Measurements from ENCODE around the gene PDE2A.
"Not testable (repeated sequence)": the region's sequence is repeated elsewhere in the genome, so short reads cannot be mapped to it uniquely, and the experiment has no call there.

Gene PDE2A

DNA sequence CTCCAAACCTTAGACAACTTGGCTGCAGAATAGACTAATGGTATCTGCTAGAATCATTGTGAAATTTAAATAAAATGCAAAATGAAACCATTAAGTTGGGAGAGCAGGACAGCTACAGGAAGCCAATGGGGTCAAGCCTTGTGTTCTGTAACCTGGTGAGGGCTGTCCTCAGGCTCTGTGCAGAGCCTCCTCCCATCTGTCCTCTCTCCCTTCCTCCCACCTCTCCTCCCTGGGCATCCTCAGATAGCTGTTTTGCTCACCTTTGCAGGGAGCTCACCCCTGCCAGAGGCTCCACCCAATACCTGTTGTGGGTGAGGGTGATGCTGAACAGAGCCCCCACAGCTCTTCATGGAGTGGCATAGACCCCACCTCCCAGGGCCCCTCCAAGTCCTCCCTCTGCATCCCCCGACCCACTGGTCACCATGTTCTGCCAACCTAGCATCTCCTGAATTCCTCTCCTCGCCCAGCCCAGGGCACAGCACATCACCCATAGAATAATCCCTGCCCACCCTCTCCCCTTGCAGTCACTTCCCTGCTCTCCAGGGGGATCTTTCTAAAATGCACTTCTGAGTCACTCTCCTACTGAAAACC lies 100.3 kb downstream of the PDE2A start:
- no peak for DNase-seq

DNA sequence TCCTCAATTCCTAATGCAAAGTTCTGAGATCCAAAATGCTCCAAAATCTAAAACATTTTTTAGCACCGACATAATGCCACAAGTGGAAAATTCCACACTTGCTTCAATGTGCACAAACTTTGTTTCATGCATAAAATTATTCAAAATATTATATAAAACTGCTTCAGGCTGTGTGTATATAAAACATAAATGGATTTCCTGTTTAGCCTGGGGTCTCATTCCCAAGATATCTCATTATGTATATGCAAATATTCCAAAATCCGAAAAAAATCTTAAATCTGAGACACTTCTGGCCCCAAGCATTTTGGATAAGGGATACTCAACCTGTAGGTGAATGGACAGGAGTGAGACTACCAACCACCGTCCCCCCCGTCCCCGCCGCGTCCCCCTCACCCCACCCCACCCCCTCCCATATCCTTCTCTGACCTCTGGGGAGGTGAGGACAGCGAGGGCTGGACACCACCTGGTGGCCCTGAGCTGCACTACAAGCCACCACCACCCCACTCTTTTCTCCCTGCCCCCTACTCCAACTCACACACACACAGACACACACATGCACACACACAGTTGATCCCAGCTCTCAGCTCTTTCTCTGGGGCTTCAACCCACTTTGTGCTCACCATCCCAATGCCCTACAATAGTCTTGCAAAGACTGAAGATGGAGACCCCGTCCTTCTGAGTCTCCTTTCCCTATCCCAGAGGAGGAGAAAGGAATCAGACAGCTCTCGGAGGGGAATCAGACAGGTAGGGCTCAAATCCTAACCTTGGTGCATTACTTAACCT lies 101.0 kb downstream of the PDE2A start:
- no peak for DNase-seq

- not testable (repeated sequence) for DNase-seq
Measured at GRCh38 chr11:72572540-72572939, 101.7 kb downstream of the PDE2A start.

DNA sequence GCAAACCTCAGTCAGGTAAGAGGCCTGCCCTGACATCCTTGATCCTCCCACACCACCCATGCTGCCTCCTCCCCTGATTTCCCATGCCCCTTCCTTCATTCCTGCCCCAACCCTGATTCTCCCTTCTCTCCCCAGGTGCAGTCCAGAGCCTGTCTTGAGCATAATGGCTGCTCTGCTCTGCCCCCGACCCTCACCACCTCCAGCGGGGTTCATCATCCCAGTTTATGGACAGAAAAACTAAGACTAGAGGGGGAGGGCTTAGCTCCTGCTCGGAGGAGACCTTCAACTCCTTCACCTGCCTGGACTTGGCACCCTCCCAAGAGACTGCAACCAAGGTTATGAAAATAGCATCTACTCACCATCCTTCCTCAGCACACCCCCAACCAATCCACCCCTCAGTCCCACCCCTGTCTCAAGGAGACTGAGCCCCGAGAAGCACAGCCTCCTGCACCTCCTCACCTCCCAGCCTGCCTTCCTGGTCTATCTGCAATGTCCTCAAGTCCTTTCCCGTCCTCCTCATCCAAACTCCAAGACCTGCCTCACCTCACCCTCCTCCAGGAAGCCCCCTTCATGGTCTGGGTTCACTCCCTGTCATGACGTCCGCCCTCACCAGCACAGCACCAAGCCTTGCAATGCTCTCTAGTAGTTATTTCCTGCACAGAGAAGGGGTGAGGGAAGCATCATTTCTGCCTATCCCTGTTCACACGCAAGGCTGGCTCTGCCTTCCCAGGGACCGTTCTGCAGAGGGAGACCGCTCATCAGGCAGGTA lies 103.1 kb downstream of the PDE2A start:
- no peak for DNase-seq

DNA sequence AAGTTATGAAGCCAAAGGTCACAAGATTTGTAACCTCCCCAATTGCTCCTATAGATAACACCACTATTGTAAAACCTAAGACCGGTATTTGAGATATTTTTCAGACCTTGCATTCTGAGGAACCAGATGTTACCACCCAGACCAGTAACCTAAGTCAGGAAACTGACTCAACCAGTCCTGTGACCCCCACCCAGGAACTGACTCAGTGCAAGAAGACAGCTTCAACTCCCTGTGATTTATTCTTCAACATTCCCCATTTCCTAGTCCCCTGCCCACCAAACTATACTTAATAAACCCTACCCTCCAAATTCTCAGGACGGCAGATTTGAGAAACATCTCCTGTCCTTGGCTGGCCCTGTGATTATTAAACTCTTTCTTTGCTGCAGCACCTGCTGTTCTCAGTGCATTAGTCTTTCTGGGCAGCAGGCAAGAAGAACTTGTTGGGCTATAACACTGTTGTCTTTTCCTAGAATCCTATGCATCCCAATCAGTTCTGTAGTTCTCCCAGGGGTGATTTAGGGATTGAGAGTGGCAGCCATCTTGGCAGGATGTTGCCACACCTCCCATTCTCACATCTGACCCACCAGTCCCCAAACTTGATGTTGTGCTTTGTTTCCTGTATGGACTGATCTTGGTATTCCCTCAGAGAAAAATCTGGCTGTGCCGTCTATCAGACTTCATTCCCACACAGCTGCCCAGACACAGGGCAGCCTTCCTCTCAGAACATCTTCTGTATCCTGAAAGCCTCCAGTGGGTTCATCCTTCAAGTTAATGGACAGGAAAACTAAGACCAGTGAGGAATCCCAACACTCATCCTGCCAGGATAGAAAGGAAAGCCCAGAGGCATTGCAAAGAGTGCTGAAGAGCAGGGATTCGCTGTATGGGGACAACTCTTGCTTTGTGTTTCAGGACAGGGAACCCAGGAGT lies 104.0 kb downstream of the PDE2A start:
- no peak for DNase-seq

DNA sequence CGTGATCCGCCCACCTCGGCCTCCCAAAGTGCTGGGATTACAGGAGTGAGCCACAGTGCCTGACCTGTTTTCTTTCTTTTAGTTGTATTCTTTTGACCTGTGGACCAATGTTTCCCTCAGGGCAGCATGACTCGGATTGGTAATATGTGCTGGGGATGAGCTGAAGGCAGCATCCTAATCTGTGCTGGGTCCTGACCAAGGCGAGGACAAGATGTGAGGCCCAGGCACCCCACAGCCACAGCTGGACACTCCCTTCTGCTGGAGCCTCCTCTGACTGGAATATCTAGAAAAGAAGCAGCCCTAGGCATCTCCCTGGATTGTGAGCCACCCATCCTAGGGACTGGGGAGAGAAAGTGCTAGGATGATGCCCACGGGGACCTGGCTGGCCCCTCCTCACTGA lies 105.4 kb downstream of the PDE2A start:
- no peak for DNase-seq

GRCh38 chr11:72562431-72562830 lies 111.8 kb downstream of the PDE2A start:
- DNase-seq: no peak

DNA sequence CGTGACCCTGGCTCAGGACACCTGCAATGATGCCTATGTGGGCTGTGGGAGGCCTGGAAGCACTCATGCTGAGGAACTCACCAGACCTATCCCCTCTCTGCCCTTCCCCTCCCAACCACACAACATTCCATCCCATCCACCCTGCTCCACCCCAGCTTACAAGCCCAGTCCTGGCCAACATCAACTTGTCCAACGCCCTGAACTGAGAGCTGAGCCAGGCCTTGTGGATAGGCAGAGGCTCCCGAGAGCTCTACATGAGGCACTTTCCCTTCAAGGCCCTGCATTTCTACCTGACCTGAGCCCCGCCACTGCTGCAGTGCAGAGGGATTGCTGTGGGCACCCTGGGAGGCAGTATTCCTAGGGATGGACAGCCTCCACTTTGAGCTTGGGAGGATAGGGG lies 112.4 kb downstream of the PDE2A start:
- DNase-seq: no peak

- not testable (repeated sequence) for DNase-seq
Measured at GRCh38 chr11:72560864-72561263, 113.4 kb downstream of the PDE2A start.

DNA sequence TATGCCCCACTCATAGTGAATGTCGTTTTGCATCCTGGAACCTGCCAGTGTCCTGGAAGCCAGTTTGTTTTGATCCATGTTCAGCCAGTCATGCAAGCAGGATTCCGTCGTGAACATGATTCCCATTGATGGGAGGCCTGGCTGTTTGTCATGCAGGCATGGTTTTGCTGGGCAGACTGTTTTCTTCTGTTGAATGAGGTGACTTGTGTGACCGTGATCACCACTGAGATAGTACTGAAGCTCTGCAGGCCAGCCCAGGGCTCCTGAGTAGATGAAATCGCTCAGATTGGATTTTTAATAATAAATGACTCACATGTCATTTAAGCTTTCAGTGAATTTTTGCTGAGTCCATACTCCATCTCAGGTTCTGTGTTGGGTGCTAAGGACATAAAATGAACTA lies 117.8 kb downstream of the PDE2A start:
- no peak for DNase-seq

GRCh38 chr11:72555014-72555522 lies 119.2 kb downstream of the PDE2A start:
- DNase-seq: not testable (repeated sequence)

- no peak for DNase-seq
Measured at GRCh38 chr11:72553706-72554105, 120.5 kb downstream of the PDE2A start.

GRCh38 chr11:72552399-72552910 lies 121.8 kb downstream of the PDE2A start:
- DNase-seq: no peak

GRCh38 chr11:72551571-72551970 lies 122.7 kb downstream of the PDE2A start:
- no peak for DNase-seq

DNA sequence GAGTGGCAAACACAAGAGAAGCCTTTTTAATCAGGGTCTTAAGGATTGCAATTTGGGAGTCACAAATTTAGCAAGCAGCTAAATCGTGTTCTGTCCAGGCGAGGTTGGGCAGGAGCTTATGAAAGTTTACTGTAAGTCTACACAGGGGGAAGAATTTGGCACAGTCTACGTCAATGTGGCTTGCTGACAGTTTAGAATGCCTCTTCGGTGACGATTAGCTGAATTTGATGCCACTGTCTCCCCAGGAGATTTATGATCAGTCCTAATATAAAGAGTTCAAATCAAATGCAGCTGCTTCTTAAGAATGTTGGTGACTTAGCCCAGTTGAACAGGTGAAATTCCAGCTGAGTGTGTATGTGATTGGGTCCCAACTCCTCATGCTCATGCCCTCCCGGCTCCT lies 125.8 kb downstream of the PDE2A start:
- DNase-seq: no peak

- DNase-seq: no peak
Measured at GRCh38 chr11:72546866-72547265, 127.4 kb downstream of the PDE2A start.

- DNase-seq: no peak
Measured at GRCh38 chr11:72544589-72544988, 129.6 kb downstream of the PDE2A start.

DNA sequence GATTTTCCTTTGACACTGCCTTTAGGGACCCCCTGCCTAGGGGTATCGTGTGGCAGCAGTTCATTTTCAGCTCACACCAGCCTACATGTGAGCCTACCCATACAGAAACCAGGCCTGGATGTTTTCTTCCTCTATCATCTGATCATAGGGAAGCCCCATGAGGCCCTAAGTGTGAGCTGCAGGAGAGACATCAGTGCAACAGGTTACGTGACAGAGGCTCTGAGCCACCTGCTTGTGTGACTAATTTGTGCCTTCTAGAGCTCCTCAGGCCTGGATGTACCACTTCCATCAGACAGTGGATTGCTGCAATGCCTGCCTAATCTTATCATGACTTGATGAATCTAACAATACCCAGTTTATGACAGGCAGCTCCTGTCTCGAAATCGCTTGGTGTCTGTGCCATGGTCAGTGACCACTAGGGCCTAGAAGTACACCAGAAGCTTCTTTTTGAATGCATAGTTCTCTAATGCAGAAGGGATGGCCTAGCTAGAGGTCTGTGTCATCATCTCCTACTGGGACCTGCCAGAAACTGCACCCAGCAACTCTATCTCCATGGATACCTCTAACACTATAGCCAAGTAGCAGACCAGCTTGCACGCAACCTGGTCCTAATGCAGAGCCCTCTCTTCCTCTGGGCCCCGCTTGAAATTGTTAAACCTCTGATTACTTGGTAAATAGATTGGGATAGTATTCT lies 130.2 kb downstream of the PDE2A start:
- DNase-seq: no peak

DNA sequence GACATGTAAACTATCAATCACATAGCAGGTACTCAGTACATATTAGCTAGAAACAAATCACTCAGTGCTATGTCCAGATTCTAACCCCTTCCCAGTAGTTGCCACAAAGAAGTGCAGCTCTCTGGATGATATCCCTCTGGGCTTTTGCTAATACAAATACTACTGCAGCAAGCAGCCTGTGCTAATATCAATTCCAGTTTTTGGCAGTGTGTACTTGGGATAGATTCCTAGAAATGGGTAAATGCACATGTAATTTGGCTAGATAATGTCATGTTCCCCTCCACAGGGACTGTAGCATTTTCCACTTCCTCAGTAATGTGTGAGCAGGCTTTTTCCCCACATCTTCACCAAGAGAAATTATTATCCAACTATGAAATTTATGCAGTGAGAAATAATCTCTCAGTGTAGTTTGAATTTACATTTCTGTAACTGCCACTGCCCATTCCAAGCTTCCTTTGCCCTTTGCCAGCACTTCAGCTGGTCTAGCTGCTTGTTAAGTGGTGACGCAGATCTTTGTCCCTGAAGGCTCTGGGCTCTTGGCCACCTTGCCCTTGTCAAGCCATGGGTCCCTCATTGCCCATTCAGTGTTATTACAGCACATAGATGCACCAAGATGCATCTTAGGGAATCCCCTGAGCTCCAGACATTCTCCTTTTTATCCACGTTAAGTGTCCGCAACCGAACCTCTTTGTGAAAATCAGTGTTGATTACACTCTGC lies 132.8 kb downstream of the PDE2A start:
- DNase-seq: no peak

DNA sequence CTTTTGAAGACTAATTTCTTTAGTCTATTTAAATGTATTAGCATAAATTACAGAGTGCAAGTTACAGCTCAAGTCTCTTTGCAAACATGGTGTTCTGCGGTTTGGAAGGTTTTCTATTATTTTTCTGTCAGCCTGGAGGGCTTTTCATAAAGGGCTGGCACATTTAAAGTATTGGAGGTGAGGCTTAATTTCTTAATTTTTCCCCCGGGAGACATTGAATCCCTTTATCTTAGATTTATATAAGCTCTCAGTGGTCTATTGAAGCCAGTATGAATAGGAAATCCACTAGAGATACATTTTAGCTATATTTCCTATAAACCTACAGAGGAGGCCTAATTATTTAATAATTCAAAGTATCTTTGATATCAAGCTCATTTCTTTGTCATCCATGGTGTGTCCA lies 137.2 kb downstream of the PDE2A start:
- no peak for DNase-seq

GRCh38 chr11:72535194-72535547 lies 139.1 kb downstream of the PDE2A start:
- DNase-seq: no peak

All from activated effector memory CD4-positive, alpha-beta T cell treated with Interleukin-2 at 50 U/mL for 16 hours (primary cell).